ES-I3 (cell line): ENCODE results near the gene MEX3D.
"Not testable (repeated sequence)": the region's sequence is repeated elsewhere in the genome, so short reads cannot be mapped to it uniquely, and the experiment has no call there.

Experiments
- H3K36me3 ChIP-seq: 2 replicates; pipeline ENCODE4 v1.6.1; 2013; ENCODE audit warnings: mild to moderate bottlenecking, low read length, control low read depth, moderate library complexity; ENCODE audit not compliant: insufficient read depth
- H3K4me1 ChIP-seq: 2 replicates; pipeline ENCODE4 v1.6.1; 2013; ENCODE audit warnings: mild to moderate bottlenecking, control low read depth, low read length; ENCODE audit not compliant: insufficient read depth
- H3K9ac ChIP-seq: 2 replicates; pipeline ENCODE4 v1.6.1; 2013; ENCODE audit warnings: low read depth, mild to moderate bottlenecking, low read length, moderate library complexity
- H3K9me3 ChIP-seq: 2 replicates; pipeline ENCODE4 v1.6.1; 2013; ENCODE audit warnings: mild to moderate bottlenecking, low read length, moderate library complexity; ENCODE audit not compliant: control insufficient read depth, insufficient read depth

MEX3D gene

DNA sequence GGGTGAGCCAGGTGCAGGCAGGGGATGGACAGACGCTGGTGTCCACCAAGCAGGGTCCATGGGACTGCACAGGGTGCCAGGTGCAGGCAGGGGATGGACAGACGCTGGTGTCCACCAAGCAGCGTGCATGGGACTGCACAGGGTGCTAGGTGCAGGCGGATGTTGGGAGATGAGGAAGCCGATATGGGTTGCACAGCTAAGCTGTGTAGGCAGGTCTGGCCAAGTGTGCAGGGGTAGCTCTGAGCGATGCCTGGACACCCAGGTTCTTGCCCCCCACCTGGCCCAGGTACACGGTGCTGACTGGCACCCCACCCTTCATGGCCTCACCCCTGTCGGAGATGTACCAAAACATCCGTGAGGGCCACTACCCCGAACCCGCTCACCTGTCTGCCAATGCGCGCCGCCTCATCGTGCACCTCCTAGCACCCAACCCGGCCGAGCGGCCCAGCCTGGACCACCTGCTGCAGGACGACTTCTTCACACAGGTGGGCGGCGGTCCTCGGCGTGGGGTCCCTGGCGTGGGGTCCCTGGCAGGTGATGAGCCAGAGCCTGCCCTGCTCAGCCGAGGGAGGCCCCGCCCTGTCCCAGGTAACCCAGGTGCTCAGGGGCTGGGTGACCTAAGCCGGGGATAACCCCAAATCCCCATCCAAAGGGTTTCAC lies 40.3 kb downstream of the MEX3D start:
- H3K9ac ChIP-seq, result no peak overlapping the region
- no peaks in the 10 kb centered on the region for H3K4me1 ChIP-seq
- no peaks in the 10 kb centered on the region for H3K36me3 ChIP-seq
- H3K9me3 ChIP-seq, result no peaks in the 10 kb centered on the region

DNA sequence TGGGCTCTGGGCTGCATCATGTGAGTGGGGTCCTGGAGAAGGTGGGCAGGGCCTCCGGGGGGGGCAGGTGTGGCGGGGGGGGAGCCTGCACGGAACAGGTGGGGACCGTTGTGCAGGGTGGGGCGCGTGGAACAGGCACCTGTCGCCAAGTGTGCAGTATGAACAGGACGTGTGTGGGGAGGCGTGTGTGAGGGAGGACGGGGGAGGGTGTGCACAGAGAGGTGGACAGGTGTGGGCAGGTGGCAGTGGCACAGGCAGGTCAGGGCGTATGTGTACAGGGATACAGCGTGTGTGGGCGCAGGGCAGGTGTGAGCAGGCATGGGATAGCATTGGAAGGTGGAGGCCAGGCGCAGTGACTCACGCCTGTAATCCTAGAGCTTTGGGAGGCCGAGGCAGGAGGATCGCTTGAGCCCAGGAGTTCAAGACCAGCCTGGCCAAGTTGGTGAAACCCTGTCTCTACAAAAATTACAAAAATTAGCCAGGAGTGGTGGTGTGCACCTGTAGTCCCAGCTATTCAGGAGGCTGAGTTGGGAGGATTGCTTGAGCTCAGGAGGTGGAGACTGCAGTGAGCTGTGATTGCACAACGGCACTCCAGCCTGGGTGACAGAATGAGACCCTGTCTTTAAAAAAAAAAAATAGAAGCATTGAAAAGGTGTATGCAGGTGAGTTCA lies 41.0 kb downstream of the MEX3D start:
- no peaks in the 10 kb centered on the region for H3K36me3 ChIP-seq
- no peaks in the 10 kb centered on the region for H3K9me3 ChIP-seq
- no peak overlapping the region for H3K9ac ChIP-seq
- no peaks in the 10 kb centered on the region for H3K4me1 ChIP-seq

- no peaks in the 10 kb centered on the region for H3K36me3 ChIP-seq
- no peaks in the 10 kb centered on the region for H3K9me3 ChIP-seq
- H3K4me1 ChIP-seq, result no peaks in the 10 kb centered on the region
- no peak overlapping the region for H3K9ac ChIP-seq
Observed at GRCh38 chr19:1526066-1526778, 41.9 kb downstream of the MEX3D start.

- no peaks in the 10 kb centered on the region for H3K4me1 ChIP-seq
- no peak overlapping the region for H3K9ac ChIP-seq
- H3K9me3 ChIP-seq, result no peaks in the 10 kb centered on the region
- no peaks in the 10 kb centered on the region for H3K36me3 ChIP-seq
Observed at GRCh38 chr19:1525343-1525742, 42.8 kb downstream of the MEX3D start.

DNA sequence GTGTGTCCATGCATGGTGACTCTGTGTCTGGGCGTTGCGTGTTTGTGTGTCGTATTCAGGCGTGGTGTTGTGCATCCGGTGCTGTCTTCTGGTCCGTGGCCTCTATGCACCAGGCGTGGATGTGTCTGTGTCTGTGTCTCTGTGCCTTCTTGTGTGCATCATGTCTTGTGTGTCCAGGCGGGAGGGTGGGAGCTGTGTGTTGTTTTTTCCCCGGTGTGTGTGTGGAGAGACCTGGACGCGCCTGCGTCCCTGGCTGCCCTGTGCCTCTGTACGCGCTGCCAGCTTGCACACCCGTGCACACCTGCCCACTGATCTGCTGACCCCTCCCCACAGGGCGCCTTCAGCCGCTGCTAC lies 43.2 kb downstream of the MEX3D start:
- Histone ChIP-seq H3K4me1 (no peaks in the 10 kb centered on the region), H3K9me3 (no peaks in the 10 kb centered on the region), H3K36me3 (no peaks in the 10 kb centered on the region), H3K9ac (no peak overlapping the region)

DNA sequence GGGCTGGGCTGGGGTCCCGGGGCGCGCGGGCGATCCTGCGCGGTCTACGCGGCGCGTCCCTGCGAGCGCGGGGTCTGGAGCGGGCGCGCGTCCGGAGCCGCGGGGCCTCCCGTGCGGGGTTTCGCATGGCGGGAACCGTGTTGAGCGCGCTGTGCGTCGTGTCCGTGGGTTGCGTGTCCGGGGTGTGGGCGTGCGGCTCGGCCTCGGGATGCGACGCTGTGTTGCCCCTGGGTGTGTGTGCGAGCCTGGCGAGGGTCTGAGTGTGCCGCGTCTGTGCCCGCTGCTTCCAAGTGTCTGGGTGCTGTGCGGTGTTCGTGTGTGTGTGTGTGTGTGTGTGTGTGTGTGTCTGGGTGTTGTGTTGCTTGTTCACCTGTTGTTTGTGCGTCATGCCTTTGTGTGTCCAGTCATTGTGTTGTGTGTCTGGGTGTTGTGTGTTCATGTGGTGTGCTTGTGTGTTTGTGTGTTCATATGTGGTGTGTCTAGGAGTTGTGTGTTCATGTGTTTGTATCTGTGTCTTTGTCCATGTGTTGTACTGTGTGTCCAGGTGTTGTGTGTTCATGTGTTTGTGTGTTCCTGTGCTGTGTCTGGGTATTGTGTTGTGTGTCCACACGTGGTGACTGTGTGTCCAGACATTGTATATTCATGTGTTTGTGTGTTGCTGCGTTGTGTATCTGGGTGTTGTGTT lies 43.7 kb downstream of the MEX3D start:
- Histone ChIP-seq H3K4me1 (no peaks in the 10 kb centered on the region), H3K9me3 (no peaks in the 10 kb centered on the region), H3K36me3 (no peaks in the 10 kb centered on the region), H3K9ac (peak overlapping the region; percentile 47; the same call in 1 of the 2 replicates)

DNA sequence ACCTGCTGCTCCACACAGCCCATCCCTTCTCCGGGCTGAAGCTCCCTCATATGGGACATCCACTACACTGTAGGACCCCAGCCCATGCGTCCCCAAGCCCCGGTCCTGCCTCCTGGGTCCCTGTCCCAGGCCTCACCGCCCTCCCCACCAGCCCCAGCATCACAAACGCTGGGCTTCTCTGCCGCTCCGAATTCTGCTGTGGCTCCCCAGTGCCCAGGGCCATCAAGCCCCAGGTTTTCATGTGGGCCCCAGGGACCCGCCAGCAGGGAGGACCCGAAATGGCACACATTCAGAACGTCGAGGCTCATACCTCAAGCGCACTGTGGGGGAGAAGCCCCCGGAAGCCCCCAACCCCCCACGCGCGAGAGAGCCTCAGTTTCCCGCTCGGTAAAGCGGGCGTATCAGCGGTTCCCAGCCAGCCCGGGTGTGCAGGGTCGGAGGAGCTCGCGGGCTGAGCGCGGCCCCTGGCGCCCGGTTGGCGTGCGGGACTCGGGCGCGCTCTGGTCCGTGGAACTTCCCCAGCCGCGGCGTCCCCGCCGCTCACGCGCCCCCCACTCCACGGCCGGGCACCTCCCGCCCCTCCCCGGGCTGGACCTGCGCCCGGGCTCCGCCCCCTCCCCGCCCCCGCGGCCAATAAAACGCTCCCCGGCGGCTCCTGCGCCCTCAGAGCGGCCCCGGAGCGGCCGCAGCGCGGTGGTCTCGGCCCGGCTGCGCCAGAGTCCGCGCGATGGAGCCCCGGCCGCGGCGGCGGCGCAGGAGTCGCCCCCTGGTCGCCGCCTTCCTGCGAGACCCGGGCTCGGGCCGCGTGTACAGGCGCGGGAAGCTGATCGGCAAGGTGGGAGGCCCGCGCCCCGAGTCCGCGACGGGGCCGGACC lies 44.5 kb downstream of the MEX3D start, which contains the start of gene PLK5:
TSS of gene PLK5 (plus strand) at position 666 of the 875 bp plus-strand sequence. CDS start 2,920 bp downstream, outside the sequence.
- Histone ChIP-seq H3K9ac (peak within 1 kb of the TSS; percentile 47; the same call in 1 of the 2 replicates), H3K36me3 (no peaks in the 10 kb centered on the region), H3K9me3 (no peaks in the 10 kb centered on the region), H3K4me1 (no peaks in the 10 kb centered on the region)

DNA sequence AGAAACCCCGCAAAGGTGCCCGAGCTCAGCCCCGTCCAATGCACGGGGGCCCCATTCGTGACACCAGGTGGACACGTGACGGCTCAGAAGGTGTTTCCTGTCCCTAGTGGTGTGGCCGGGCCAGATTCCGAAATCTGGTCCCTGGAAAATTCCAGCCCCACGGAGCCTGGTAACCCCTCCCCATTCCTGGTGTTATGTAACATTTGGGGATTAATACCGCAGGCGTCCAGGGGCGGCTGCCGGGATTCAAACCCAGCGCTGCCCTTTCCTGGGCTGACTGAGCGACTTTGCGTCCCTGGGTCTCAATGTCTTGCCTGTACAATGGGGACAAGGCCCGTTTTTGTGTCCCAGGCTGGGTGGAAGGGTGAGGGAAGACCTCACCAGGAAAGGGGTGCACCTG lies 45.3 kb downstream of the MEX3D start:
- no peaks in the 10 kb centered on the region for H3K9me3 ChIP-seq
- no peaks in the 10 kb centered on the region for H3K36me3 ChIP-seq
- H3K4me1 ChIP-seq, result no peaks in the 10 kb centered on the region
- no peak overlapping the region for H3K9ac ChIP-seq

DNA sequence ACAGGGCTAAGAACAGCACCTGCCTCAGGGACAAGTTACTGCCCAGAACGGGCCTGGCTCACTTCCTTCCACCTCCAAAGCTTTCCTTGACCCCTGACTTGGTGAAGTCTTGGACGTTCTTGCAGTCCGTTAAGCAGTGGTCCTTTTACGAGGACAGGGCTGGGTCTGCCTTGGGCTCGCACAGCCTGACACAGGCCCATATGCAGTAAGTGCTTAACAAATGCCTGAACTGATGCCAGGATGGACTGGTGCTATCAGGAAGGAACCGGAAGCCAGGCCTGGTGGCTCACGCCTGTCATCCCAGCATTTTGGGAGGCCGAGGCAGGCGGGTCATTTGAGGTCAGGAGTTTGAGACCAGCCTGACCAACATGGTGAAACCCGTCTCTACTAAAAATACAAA lies 46.1 kb downstream of the MEX3D start:
- H3K9ac ChIP-seq, result no peak overlapping the region
- H3K9me3 ChIP-seq, result no peaks in the 10 kb centered on the region
- no peaks in the 10 kb centered on the region for H3K36me3 ChIP-seq
- H3K4me1 ChIP-seq, result no peaks in the 10 kb centered on the region

- Histone ChIP-seq H3K36me3 (no peaks in the 10 kb centered on the region), H3K9ac (no peak overlapping the region), H3K4me1 (no peaks in the 10 kb centered on the region), H3K9me3 (no peaks in the 10 kb centered on the region)
Observed at GRCh38 chr19:1521636-1522035, 46.5 kb downstream of the MEX3D start.

- H3K9me3 ChIP-seq, result no peaks in the 10 kb centered on the region
- no peaks in the 10 kb centered on the region for H3K36me3 ChIP-seq
- H3K9ac ChIP-seq, result no peak overlapping the region
- H3K4me1 ChIP-seq, result no peaks in the 10 kb centered on the region
Observed at GRCh38 chr19:1520203-1520780, 47.8 kb downstream of the MEX3D start.

DNA sequence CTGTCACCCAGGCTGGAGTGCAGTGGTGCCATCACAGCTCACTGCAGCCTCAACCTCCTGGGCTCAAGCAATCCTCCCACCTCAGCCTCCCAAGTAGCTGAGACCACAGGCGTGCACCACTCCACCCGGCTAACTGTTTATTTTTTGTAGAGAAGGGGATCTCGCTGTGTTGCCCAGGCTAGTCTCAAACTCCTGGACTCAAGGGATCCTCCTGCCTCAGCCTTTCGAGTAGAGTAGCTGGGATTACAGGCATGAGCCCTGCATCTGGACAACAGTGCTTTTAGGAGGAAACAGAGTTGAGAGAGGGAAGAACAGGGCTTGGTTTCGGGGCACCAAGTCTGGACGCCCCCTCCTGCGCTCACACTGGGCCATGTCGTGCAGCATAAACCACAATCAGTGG lies 48.3 kb downstream of the MEX3D start:
- H3K9ac ChIP-seq, H3K9me3 ChIP-seq, H3K36me3 ChIP-seq, H3K4me1 ChIP-seq: not testable (repeated sequence)

DNA sequence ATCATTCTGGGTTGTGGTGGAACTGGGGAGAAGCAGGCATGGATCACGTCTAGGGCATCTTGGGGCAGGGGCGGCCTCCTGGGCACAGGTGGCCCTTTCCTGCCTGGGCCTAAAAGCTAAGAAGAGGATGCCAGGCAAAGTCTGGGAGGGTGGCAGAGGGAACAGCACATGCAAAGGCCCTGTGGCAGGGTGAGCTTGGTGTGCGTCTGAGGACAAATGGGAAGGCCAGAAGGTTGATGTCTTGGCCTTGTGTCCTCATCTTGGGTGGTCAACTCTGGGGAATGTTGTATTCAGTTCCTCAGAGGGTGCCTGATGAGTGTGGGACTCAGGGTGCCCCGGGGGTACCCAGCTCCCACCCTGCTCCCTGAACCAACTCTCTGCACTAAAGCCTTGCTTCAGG lies 49.7 kb downstream of the MEX3D start:
- Histone ChIP-seq H3K9me3 (no peaks in the 10 kb centered on the region), H3K36me3 (no peaks in the 10 kb centered on the region), H3K9ac (no peak overlapping the region), H3K4me1 (no peaks in the 10 kb centered on the region)

- Histone ChIP-seq H3K9ac (no peak overlapping the region), H3K9me3 (no peaks in the 10 kb centered on the region), H3K4me1 (no peaks in the 10 kb centered on the region), H3K36me3 (no peaks in the 10 kb centered on the region)
Observed at GRCh38 chr19:1516395-1516753, 51.8 kb downstream of the MEX3D start.
